ENCODE results near the gene EXOC6.
"Not testable (repeated sequence)": the region's sequence is repeated elsewhere in the genome, so short reads cannot be mapped to it uniquely, and the experiment has no call there.

EXOC6 gene

GRCh38 chr10:93090619-93091018, 242.3 kb downstream of the EXOC6 start:
- DNase-seq (ENCODE audit: low spot score) = no peak
- no peak for TF ChIP-seq CTCF (IDR thresholded peaks at IDR 0.05; ENCODE audit: extremely low read depth, missing control alignments)

DNA sequence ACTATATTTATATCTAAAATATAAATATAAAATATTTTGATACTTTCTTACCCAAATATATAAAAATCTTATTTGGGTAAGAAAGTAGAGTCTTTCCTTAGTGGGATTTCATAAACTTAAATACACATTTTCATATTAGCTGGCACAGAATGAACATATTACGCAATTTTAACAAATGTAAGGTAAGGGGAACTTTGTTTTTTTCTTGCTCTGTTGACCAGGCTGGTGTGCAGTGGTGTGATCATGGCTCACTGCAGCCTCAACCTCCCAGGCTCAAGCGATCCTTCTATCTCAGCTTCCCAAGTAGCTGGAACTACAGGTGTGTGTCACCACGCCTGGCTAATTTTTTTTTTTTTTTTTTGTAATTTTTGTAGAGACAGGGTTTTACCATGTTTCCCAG, 243.6 kb downstream of the EXOC6 start:
- TF ChIP-seq CTCF (IDR thresholded peaks at IDR 0.05; ENCODE audit: extremely low read depth, missing control alignments) = no peak
- DNase-seq (ENCODE audit: low spot score) = no peak

- TF ChIP-seq CTCF (IDR thresholded peaks at IDR 0.05; ENCODE audit: extremely low read depth, missing control alignments) = no peak
These were observed 246.9 kb downstream of the EXOC6 start for GRCh38 chr10:93095225-93095624.

GRCh38 chr10:93096901-93097300, 248.6 kb downstream of the EXOC6 start:
- no peak for TF ChIP-seq CTCF (IDR thresholded peaks at IDR 0.05; ENCODE audit: extremely low read depth, missing control alignments)
- DNase-seq (ENCODE audit: low spot score) = no peak

More at GRCh38 chr10:93095225-93095624, 246.9 kb downstream of the EXOC6 start:
- DNase-seq (ENCODE audit: low spot score) = no peak

DNA sequence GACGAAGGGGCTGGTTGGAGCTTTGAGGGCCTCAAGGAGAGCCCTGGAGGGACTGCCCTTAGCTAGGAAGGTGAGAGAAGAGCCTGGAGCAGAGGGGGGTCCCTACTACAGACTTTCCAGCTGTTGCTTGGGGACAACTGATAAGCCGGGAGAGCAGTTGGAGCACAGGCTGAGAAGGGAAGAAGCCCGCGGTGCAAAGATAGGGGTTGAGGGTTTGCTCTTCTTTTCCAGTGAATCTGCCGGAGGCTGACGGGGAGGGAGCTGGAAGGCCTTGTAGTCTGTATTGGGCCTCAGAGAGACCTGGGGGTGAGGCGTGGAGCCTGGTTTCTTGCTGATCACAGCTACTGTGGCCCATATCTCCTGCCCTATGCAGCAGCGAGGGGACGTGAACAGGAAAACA, 249.1 kb downstream of the EXOC6 start:
- no peak for TF ChIP-seq CTCF (IDR thresholded peaks at IDR 0.05; ENCODE audit: extremely low read depth, missing control alignments)
- no peak for DNase-seq (ENCODE audit: low spot score)

DNA sequence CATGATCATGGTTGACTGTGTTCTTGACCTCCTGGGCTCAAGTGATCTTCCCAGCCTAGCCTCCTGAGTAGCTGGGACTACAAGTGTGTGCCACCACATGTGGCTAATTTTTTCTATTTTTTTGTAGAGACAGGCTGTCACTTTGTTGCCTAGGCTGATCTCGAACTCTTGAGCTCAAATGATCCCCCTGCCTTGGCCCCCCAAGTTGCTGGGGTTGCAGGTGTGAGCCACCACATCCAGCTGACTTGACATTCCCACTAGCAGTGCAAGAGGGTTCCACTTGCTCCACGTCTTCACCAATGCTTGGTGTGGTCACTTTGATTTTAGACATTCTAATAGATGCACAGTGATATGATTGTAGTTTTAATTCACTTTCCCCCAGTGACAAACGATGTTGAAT, 250.5 kb downstream of the EXOC6 start:
- DNase-seq (ENCODE audit: low spot score) = no peak
- no peak for TF ChIP-seq CTCF (IDR thresholded peaks at IDR 0.05; ENCODE audit: extremely low read depth, missing control alignments)

DNA sequence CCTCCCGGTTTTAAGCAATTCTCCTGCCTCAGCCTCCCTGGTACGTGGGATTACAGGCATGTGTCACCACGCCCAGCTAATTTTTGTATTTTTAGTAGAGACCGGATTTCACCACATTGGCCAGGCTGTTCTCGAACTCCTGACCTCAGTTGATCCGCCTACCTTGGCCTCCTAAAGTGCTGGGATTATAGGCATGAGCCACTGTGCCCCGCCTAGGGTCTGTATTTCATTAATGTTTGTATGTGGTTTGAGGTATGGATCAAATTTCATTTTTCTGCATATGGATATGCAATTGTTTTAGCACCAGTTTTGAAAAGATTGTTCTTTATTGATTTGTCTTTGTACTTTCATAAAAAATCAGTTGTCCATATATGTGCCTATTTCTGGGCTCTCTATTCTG, 251.3 kb downstream of the EXOC6 start:
- DNase-seq (ENCODE audit: low spot score) = no peak
- TF ChIP-seq CTCF (IDR thresholded peaks at IDR 0.05; ENCODE audit: extremely low read depth, missing control alignments) = no peak

DNA sequence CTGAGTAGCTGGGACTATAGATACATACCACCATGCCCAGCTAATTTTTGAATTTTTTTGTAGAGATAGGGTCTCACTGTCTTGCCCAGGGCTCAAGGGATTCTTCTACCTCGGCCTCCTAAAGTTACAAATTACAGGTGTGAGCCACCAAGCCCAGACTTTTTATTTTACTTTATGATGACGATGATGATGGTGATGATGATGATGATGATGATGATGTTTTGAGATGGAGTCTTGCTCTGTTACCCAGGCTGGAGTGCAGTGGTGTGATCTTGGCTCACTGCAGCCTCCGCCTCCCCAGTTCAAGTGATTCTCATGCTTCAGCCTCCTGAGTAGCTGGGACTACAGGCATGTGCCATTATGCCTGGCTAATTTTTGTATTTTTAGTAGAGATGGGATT, 252.8 kb downstream of the EXOC6 start:
- DNase-seq (ENCODE audit: low spot score) = not testable (repeated sequence)
